IMR-90 (cell line): ENCODE results near the gene CHPT1. TPM values are rescaled to one million over a fixed set of nuclear protein-coding genes. Genes with fewer than 3 reads are reported as not detected.

Experiments
- ATAC-seq: fragments of 200-7000 bp; cut with Tn5 transposase; 2 replicates; pipeline ENCODE4 v1.9.1; 2020; ENCODE audit warnings: low read depth, mild to moderate bottlenecking, moderate library complexity
- BruUV-seq: library from RNA; stranded (reverse); fragments of 400-500 nt; replicated peaks from 2 replicates; lab custom pipeline; 2021; lab: Mats Ljungman, UMichigan
- CTCF ChIA-PET: fragments of 300-600 bp; formaldehyde crosslinking; extraction: SDS; loops from one replicate; lab custom pipeline; 2021; ENCODE audit warnings: antibody characterized with exemption; lab: Yijun Ruan, JAX
- POLR2A ChIA-PET: fragments of 300-600 bp; sonication (Branson Sonifier 250); formaldehyde crosslinking; loops from one replicate; lab custom pipeline; 2022; ENCODE audit warnings: antibody characterized with exemption; ENCODE audit not compliant: unreplicated experiment; lab: Charles Lee
- DNase-seq: peaks from one replicate; pipeline ENCODE4 v3.0.0; 2013
- H2AFZ ChIP-seq: replicated peaks from 2 replicates; pipeline ENCODE3; 2013; ENCODE audit warnings: low read length, mild to moderate bottlenecking; ENCODE audit not compliant: poor library complexity
- H2AK5ac ChIP-seq: 2 replicates; pipeline ENCODE4 v1.6.1; 2013; ENCODE audit warnings: low read depth, low read length, inconsistent platforms
- H2AK9ac ChIP-seq: replicated peaks from 2 replicates; pipeline ENCODE3; 2013; ENCODE audit warnings: mild to moderate bottlenecking, low read depth, low read length, moderate library complexity; ENCODE audit not compliant: poor library complexity
- H2BK120ac ChIP-seq: 2 replicates; pipeline ENCODE4 v1.6.1; 2013; ENCODE audit warnings: low read depth, low read length, inconsistent platforms
- H2BK15ac ChIP-seq: 3 replicates; pipeline ENCODE4 v1.6.1; 2013; ENCODE audit warnings: low read depth, low read length, inconsistent platforms
- H2BK20ac ChIP-seq: 2 replicates; pipeline ENCODE4 v1.6.1; 2013; ENCODE audit warnings: low read depth, mild to moderate bottlenecking, inconsistent platforms, low read length, moderate library complexity
- H2BK5ac ChIP-seq: 2 replicates; pipeline ENCODE4 v1.6.1; 2013; ENCODE audit warnings: mild to moderate bottlenecking, low read depth, low read length, inconsistent platforms; ENCODE audit not compliant: poor library complexity, severe bottlenecking
- H3K14ac ChIP-seq: replicated peaks from 2 replicates; pipeline ENCODE4 v1.6.1; 2013; ENCODE audit warnings: low read depth, low read length, inconsistent platforms
- H3K18ac ChIP-seq: 2 replicates; pipeline ENCODE4 v1.6.1; 2013; ENCODE audit warnings: low read depth, low read length, control low read depth
- H3K23ac ChIP-seq: 2 replicates; pipeline ENCODE4 v1.6.1; 2013; ENCODE audit warnings: low read depth, low read length, inconsistent platforms
- H3K27ac ChIP-seq: 2 replicates; pipeline ENCODE4 v1.5.1; 2013; ENCODE audit warnings: mild to moderate bottlenecking, control low read depth, low read length; ENCODE audit not compliant: insufficient read depth
- H3K27me3 ChIP-seq: 2 replicates; pipeline ENCODE4 v1.6.1; 2013; ENCODE audit warnings: low read length; ENCODE audit not compliant: control insufficient read depth, insufficient read depth
- H3K36me3 ChIP-seq: 2 replicates; pipeline ENCODE4 v1.6.1; 2013; ENCODE audit warnings: low read length, mixed read lengths; ENCODE audit not compliant: control insufficient read depth, insufficient read depth
- H3K4ac ChIP-seq: 2 replicates; pipeline ENCODE4 v1.6.1; 2013; ENCODE audit warnings: low read depth, low read length, inconsistent platforms
- H3K4me1 ChIP-seq: 2 replicates; pipeline ENCODE4 v1.6.1; 2013; ENCODE audit warnings: low read length, mixed read lengths; ENCODE audit not compliant: control insufficient read depth, insufficient read depth
- H3K4me2 ChIP-seq: 2 replicates; pipeline ENCODE4 v1.6.1; 2013; ENCODE audit warnings: low read depth, mild to moderate bottlenecking, control low read depth, low read length, moderate library complexity
- H3K4me3 ChIP-seq: 2 replicates; pipeline ENCODE4 v1.5.1; 2013; ENCODE audit warnings: low read depth, mild to moderate bottlenecking, control low read depth, low read length, moderate library complexity; ENCODE audit not compliant: insufficient read depth
- H3K56ac ChIP-seq: 2 replicates; pipeline ENCODE4 v1.6.1; 2013; ENCODE audit warnings: low read length, inconsistent platforms; ENCODE audit not compliant: insufficient read depth; ENCODE audit errors: extremely low read depth
- H3K79me1 ChIP-seq, 2 experiments: 2 replicates each; pipeline ENCODE4 v1.6.1; 2013; ENCODE audit warnings: low read length in 2 of 2, inconsistent platforms in 1 of 2, low read depth in 1 of 2
- H3K9ac ChIP-seq: 2 replicates; pipeline ENCODE4 v1.6.1; 2013; ENCODE audit warnings: low read depth, low read length, control low read depth
- H3K9me1 ChIP-seq: 2 replicates; pipeline ENCODE4 v1.6.1; 2013; ENCODE audit warnings: low read length, inconsistent platforms; ENCODE audit not compliant: insufficient read depth
- H3K9me3 ChIP-seq: 2 replicates; pipeline ENCODE4 v1.6.1; 2013; ENCODE audit warnings: low read length; ENCODE audit not compliant: control insufficient read depth, insufficient read depth
- H4K20me1 ChIP-seq: 2 replicates; pipeline ENCODE4 v1.6.1; 2013; ENCODE audit warnings: low read length, inconsistent platforms; ENCODE audit not compliant: insufficient read depth
- H4K5ac ChIP-seq: 2 replicates; pipeline ENCODE4 v1.6.1; 2013; ENCODE audit warnings: mild to moderate bottlenecking, low read depth, low read length, control low read depth
- H4K8ac ChIP-seq, 2 experiments: 2 replicates each; pipeline ENCODE4 v1.6.1; 2013; ENCODE audit warnings: low read depth in 2 of 2, low read length in 2 of 2, control low read depth in 1 of 2, inconsistent platforms in 1 of 2
- H4K91ac ChIP-seq: 2 replicates; pipeline ENCODE4 v1.6.1; 2013; ENCODE audit warnings: low read depth, low read length, inconsistent platforms; ENCODE audit not compliant: insufficient read depth
- BHLHE40 ChIP-seq: fragments of 150-350 bp; IDR thresholded peaks from 2 replicates; pipeline ENCODE4 v1.6.1; 2016; ENCODE audit warnings: mild to moderate bottlenecking, low read depth, low read length
- CHD1 ChIP-seq: IDR thresholded peaks from 2 replicates; pipeline ENCODE4 v1.6.1; 2012; ENCODE audit warnings: low read depth, low read length, improper control_type of control experiment
- FOS ChIP-seq: fragments of 150-350 bp; IDR thresholded peaks from 2 replicates; pipeline ENCODE4 v1.6.1; 2016; ENCODE audit warnings: low read depth, low read length
- MAZ ChIP-seq: IDR thresholded peaks from 2 replicates; pipeline ENCODE4 v1.6.1; 2012; ENCODE audit warnings: low read depth, mild to moderate bottlenecking, low read length, improper control_type of control experiment, moderate library complexity, borderline replicate concordance
- MXI1 ChIP-seq: IDR thresholded peaks from 2 replicates; pipeline ENCODE4 v1.6.1; 2012; ENCODE audit warnings: low read depth, mild to moderate bottlenecking, low read length, moderate library complexity, borderline replicate concordance
- NFE2L2 ChIP-seq: fragments of 150-350 bp; IDR thresholded peaks from 2 replicates; pipeline ENCODE4 v1.6.1; 2016; ENCODE audit warnings: low read depth, mild to moderate bottlenecking, low read length
- POLR2A ChIP-seq: IDR thresholded peaks from 2 replicates; pipeline ENCODE4 v1.6.1; 2012; ENCODE audit warnings: mild to moderate bottlenecking, low read depth, low read length
- SMC3 ChIP-seq: fragments of 150-350 bp; IDR thresholded peaks from 2 replicates; pipeline ENCODE4 v1.6.1; 2016; ENCODE audit warnings: low read depth, mild to moderate bottlenecking, antibody characterized with exemption, low read length, moderate library complexity
- WGBS, 2 experiments: methylation state at CpG; one replicate each; pipeline versions ENCODE4 v1.1.5 to v1.1.7; 2013; ENCODE audit warnings: missing lambda C conversion rate in 2 of 2; ENCODE audit not compliant: insufficient read length in 1 of 2; ENCODE audit errors: extremely low coverage in 2 of 2; 5-methylcytosine and 5-hydroxymethylcytosine counted together
- dilution Hi-C: fragments of 300-500 bp; cut with HindIII; formaldehyde crosslinking; loops from one replicate; pipeline ENCODE4 v1.14.3; 2018; ENCODE audit warnings: low sequenced_read_pairs; ENCODE audit not compliant: unreplicated experiment
- in situ Hi-C: fragments of 300-500 bp; cut with MboI; formaldehyde crosslinking; loops from 3 replicates; pipeline ENCODE4 v1.14.3; 2019; ENCODE audit warnings: low sequenced_read_pairs, inconsistent platforms, mixed read lengths
- intact Hi-C: fragments of 100-400 bp; cut with micrococcal nuclease; formaldehyde crosslinking; loops from 2 replicates; pipeline ENCODE4 v1.10.0; 2022
- polyA plus RNA-seq, 3 experiments: library from polyadenylated mRNA; depleted of rRNA; stranded (reverse); fragments of >200 nt; gene quantifications; 2 replicates each; pipeline ENCODE4 v1.2.3, GENCODE V29; 2012; ENCODE audit warnings: low replicate concordance in 1 of 3
- total RNA-seq: library from RNA; depleted of rRNA; stranded (reverse); fragments of >200 nt; gene quantifications from 2 replicates; pipeline ENCODE4 v1.2.3, GENCODE V29; 2012
- TF ChIP-seq, protein P1 (sequence below): conservative IDR thresholded peaks from 2 replicates; pipeline ENCODE4 v1.5.1; 2012; ENCODE audit warnings: mild to moderate bottlenecking, low read depth, low read length, improper control_type of control experiment
- TF ChIP-seq, protein P2 (sequence below): fragments of 150-350 bp; IDR thresholded peaks from 2 replicates; pipeline ENCODE4 v1.6.1; 2017; ENCODE audit warnings: mild to moderate bottlenecking, antibody characterized with exemption, low read length, low read depth

Gene CHPT1
- total and polyA plus RNA-seq, 2 of the 4 experiments (the other 2 are of a cell fraction), result 8.1 to 11.7 TPM

DNA sequence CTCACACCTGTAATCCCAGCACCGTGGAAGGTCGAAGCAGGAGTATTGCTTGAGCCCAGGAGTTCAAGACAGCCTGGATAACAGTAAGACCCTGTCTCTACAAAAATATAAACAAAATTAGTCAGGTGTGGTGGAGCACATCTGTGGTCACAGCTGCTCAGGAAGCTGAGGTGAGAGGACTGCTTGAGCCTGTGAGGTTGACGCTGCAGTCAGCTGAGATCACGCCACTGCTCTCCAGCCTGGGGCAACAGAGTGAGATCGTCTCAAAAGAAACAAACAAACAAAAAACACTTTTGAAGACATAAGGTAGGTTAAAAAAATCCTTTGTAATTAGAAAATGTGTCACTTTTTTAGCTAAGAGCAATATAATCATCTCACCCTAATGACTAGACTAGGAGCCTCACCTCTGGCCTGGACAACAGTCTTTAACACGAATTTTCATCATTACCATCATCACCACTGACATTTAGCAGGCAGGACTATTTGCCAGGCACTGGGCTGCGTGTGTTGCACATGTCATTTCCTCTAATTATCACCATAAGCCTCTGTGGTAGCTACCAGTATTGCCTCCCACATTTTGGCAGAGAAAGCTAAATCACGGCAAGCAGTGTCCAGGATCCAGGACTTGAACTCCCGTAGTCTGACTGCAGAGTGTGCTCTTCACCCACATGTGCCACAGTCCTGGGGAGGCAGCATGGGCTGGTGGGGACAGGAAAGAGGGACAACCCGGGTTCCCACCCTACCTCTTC lies 46.5 kb downstream of the CHPT1 start:
- H2AK5ac ChIP-seq, result no peak overlapping the region
- H3K14ac ChIP-seq, result no peak overlapping the region
- no peak overlapping the region for H2BK20ac ChIP-seq
- intact Hi-C loops (no loop called here), dilution Hi-C loops (no loop called here), in situ Hi-C loops (no loop called here)
- no peak overlapping the region for H2AK9ac ChIP-seq
- no peak overlapping the region for H3K27ac ChIP-seq
- H3K4ac ChIP-seq, result no peak overlapping the region
- no peak overlapping the region for H2AFZ ChIP-seq
- peaks cover 23% of the 10 kb centered on the region for H3K36me3 ChIP-seq
- no peaks in the 10 kb centered on the region; the same call in 1 of the 2 replicates for H3K9me1 ChIP-seq
- H3K9ac ChIP-seq, result no peak overlapping the region
- H3K4me2 ChIP-seq, result no peak overlapping the region
- no TSS peak for BruUV-seq
- H3K4me3 ChIP-seq, result no peak overlapping the region
- CTCF ChIA-PET, result no interaction called here
- no peak overlapping the region for H4K8ac ChIP-seq
- no peak overlapping the region for H2BK15ac ChIP-seq
- TF ChIP-seq, protein P1, sequence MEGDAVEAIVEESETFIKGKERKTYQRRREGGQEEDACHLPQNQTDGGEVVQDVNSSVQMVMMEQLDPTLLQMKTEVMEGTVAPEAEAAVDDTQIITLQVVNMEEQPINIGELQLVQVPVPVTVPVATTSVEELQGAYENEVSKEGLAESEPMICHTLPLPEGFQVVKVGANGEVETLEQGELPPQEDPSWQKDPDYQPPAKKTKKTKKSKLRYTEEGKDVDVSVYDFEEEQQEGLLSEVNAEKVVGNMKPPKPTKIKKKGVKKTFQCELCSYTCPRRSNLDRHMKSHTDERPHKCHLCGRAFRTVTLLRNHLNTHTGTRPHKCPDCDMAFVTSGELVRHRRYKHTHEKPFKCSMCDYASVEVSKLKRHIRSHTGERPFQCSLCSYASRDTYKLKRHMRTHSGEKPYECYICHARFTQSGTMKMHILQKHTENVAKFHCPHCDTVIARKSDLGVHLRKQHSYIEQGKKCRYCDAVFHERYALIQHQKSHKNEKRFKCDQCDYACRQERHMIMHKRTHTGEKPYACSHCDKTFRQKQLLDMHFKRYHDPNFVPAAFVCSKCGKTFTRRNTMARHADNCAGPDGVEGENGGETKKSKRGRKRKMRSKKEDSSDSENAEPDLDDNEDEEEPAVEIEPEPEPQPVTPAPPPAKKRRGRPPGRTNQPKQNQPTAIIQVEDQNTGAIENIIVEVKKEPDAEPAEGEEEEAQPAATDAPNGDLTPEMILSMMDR, result no peak
- TF ChIP-seq MXI1 (no peak), BHLHE40 (no peak), MAZ (no peak), NFE2L2 (no peak), POLR2A (no peak), CHD1 (no peak), FOS (no peak), SMC3 (no peak)
- TF ChIP-seq, protein P2, sequence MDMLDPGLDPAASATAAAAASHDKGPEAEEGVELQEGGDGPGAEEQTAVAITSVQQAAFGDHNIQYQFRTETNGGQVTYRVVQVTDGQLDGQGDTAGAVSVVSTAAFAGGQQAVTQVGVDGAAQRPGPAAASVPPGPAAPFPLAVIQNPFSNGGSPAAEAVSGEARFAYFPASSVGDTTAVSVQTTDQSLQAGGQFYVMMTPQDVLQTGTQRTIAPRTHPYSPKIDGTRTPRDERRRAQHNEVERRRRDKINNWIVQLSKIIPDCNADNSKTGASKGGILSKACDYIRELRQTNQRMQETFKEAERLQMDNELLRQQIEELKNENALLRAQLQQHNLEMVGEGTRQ, result no peak
- no peaks in the 10 kb centered on the region for H3K79me1 ChIP-seq
- DNase-seq, result no peak
- no peaks in the 10 kb centered on the region for H3K27me3 ChIP-seq
- H2BK5ac ChIP-seq, result no peak overlapping the region
- no peaks in the 10 kb centered on the region for H3K4me1 ChIP-seq
- 83% methylated on average over 3 of the region's 10 CpGs; no CpG with 5 or more reads in 1 of the 2 experiments for WGBS, 2 experiments
- no peak overlapping the region for H3K56ac ChIP-seq
- H3K9me3 ChIP-seq, result no peaks in the 10 kb centered on the region
- H4K91ac ChIP-seq, result no peak overlapping the region
- no peak for ATAC-seq
- H4K5ac ChIP-seq, result no peak overlapping the region
- H4K20me1 ChIP-seq, result no peaks in the 10 kb centered on the region
- no peak overlapping the region for H3K23ac ChIP-seq
- H3K18ac ChIP-seq, result no peak overlapping the region
- POLR2A ChIA-PET, result no interaction called here
- no peak overlapping the region for H2BK120ac ChIP-seq
